ENCODE measurements around the gene AATK. TPM values are rescaled to one million over a fixed set of nuclear protein-coding genes. Genes with fewer than 3 reads are reported as not detected.

AATK gene
- total and polyA plus RNA-seq, 2 experiments from 2014 or later: 0.25 to 1.6 TPM

DNA sequence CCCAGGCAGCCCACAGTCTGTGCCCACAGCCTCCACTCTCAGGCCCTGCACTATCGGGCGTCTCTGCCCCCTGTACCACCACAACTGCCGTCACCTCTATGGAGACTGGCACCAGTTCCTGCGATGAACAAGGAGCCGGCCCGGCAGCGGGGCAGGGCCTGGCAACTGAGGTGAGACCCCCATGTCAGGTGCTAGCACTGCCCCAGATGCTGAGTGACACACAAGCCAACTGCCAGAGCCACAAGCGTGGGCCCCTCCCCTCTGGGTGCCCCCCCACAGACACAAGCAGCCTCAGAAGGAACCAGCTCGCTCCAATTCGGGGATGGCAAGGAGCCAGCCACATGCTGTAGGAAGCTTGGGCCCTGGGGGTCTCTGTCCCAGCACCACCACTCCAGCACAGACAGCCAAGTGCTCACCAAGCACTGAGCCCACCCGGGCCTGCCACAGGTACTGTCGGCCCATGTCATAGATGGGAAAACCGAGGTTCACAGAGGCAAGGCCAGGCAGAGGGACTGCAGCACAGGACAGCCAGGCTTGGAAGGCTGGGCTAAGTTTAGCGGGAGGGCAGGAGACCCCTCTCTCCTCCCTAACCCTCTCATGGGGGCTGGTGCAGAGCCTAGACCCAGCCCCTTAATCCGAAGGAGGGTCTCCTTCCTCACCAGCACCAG lies 2.2 kb downstream of the AATK start:
- Histone ChIP-seq H3K9me3 (ENCODE audit: low read depth) (no peaks in the 10 kb centered on the region), H3K9ac (no peak overlapping the region), H4K20me1 (ENCODE audit: insufficient read depth) (no peaks in the 10 kb centered on the region), H3F3A (ENCODE audit: insufficient read depth) (no peaks in the 10 kb centered on the region), H3K4me1 (ENCODE audit: insufficient read depth) (no peaks in the 10 kb centered on the region), H3K4me3 (no peak overlapping the region), H2AFZ (no peak overlapping the region), H3K36me3 (ENCODE audit: low read depth) (no peaks in the 10 kb centered on the region), H3K9me2 (ENCODE audit: insufficient read depth) (no peaks in the 10 kb centered on the region), H3K79me2 (ENCODE audit: insufficient read depth) (no peaks in the 10 kb centered on the region), H3K27me3 (replicated peaks; ENCODE audit: insufficient read depth) (peaks cover 10% of the 10 kb centered on the region; the same call in 1 of the 2 replicates), H3K27ac (no peak overlapping the region), H3K4me2 (ENCODE audit: unreplicated experiment) (no peak overlapping the region)
- DNase-seq: no peak
- TF ChIP-seq EZH2 (IDR thresholded peaks at IDR 0.05; ENCODE audit: insufficient read depth, poor library complexity, severe bottlenecking) (no peak), EZH2phosphoT487 (IDR thresholded peaks at IDR 0.05; ENCODE audit: insufficient read depth, low read depth) (no peak)
- WGBS, 2 experiments (ENCODE audit: low coverage in 1 of 2, low lambda C conversion rate in 2 of 2, missing lambda C conversion rate in 2 of 2): 72 to 75% methylated on average over 14 of the region's 15 CpGs
- in situ Hi-C loops (cut with MboI): no loop called here

DNA sequence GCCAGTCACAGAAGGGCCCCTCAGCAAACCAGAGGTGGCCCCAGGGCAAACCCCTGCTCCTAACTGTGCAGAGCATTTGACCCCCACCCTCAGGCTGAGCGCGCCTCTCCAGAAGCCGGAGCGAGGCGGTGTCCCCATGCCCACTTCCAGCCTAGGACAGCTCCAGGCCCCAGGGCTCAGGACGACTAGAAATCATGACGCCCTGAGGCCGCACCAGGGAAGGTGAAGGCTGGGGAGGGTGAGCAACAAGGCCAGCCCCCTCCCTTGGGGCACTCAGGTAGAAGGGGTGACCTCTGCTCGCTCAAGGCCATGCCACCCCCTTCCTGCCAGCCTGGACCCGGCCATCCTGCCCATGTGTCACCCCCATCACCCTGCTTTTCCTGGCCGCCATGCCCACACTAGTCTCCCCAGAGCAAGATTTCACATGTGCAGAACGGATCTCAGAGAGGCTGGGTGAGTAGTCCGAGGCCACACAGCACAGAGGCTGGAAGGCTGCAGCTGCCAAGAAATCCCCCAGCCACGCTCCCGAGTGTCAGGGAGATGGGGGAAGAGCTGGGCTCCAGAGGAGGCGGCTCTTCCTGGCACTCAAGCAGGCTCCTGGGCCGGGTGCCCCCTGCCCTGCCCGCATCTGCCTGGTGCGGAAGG lies 2.8 kb downstream of the AATK start:
- peaks cover 10% of the 10 kb centered on the region; the same call in 1 of the 2 replicates for H3K27me3 ChIP-seq (replicated peaks; ENCODE audit: insufficient read depth)
- no peaks in the 10 kb centered on the region for H3K9me3 ChIP-seq (ENCODE audit: low read depth)
- H2AFZ ChIP-seq: no peak overlapping the region
- no peaks in the 10 kb centered on the region for H3K79me2 ChIP-seq (ENCODE audit: insufficient read depth)
- H3K9me2 ChIP-seq (ENCODE audit: insufficient read depth): no peaks in the 10 kb centered on the region
- H3K27ac ChIP-seq: no peak overlapping the region
- WGBS, 2 experiments (ENCODE audit: low coverage in 1 of 2, low lambda C conversion rate in 2 of 2, missing lambda C conversion rate in 2 of 2): 65 to 73% methylated on average over 17 to 18 of the region's 19 CpGs
- H3K4me2 ChIP-seq (ENCODE audit: unreplicated experiment): no peak overlapping the region
- no peak overlapping the region for H3K9ac ChIP-seq
- DNase-seq: no peak
- TF ChIP-seq EZH2 (IDR thresholded peaks at IDR 0.05; ENCODE audit: insufficient read depth, poor library complexity, severe bottlenecking) (no peak), EZH2phosphoT487 (IDR thresholded peaks at IDR 0.05; ENCODE audit: insufficient read depth, low read depth) (no peak)
- H3K4me1 ChIP-seq (ENCODE audit: insufficient read depth): no peaks in the 10 kb centered on the region
- H3K4me3 ChIP-seq: no peak overlapping the region
- no peaks in the 10 kb centered on the region for H3F3A ChIP-seq (ENCODE audit: insufficient read depth)
- in situ Hi-C loops (cut with MboI): no loop called here
- no peaks in the 10 kb centered on the region for H4K20me1 ChIP-seq (ENCODE audit: insufficient read depth)
- H3K36me3 ChIP-seq (ENCODE audit: low read depth): no peaks in the 10 kb centered on the region

DNA sequence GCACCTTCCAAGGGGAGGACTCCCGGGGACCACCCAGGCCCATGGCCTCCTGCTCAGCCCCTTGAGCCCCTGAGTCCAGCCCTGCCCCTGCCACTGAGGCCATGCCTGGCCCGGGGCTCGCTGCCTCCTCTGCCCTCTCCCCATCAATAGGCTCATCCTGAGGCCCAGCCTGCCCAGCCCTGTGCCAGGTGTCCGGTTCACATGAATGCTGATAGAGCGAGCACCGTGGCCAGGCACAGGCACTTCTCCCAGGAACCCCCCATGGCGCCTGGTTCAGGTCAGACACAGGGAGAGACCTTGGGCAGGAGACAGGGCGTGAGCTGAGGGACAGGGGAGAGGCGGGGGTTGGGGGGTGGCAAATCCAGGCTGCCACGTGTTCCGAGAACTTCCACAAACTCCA lies 3.5 kb downstream of the AATK start:
- Histone ChIP-seq H3K36me3 (ENCODE audit: low read depth) (no peaks in the 10 kb centered on the region), H3K4me1 (ENCODE audit: insufficient read depth) (no peaks in the 10 kb centered on the region), H2AFZ (no peak overlapping the region), H4K20me1 (ENCODE audit: insufficient read depth) (no peaks in the 10 kb centered on the region), H3K9me2 (ENCODE audit: insufficient read depth) (no peaks in the 10 kb centered on the region), H3K9me3 (ENCODE audit: low read depth) (no peaks in the 10 kb centered on the region), H3K9ac (no peak overlapping the region), H3K4me3 (no peak overlapping the region), H3K27ac (no peak overlapping the region), H3F3A (ENCODE audit: insufficient read depth) (no peaks in the 10 kb centered on the region), H3K4me2 (ENCODE audit: unreplicated experiment) (no peak overlapping the region), H3K79me2 (ENCODE audit: insufficient read depth) (no peaks in the 10 kb centered on the region), H3K27me3 (replicated peaks; ENCODE audit: insufficient read depth) (peaks cover 10% of the 10 kb centered on the region; the same call in 1 of the 2 replicates)
- TF ChIP-seq EZH2phosphoT487 (IDR thresholded peaks at IDR 0.05; ENCODE audit: insufficient read depth, low read depth) (no peak), EZH2 (IDR thresholded peaks at IDR 0.05; ENCODE audit: insufficient read depth, poor library complexity, severe bottlenecking) (no peak)
- in situ Hi-C loops (cut with MboI): no loop called here
- WGBS, 2 experiments (ENCODE audit: low coverage in 1 of 2, low lambda C conversion rate in 2 of 2, missing lambda C conversion rate in 2 of 2): 72 to 75% methylated on average over 10 of the region's 11 CpGs
- DNase-seq: no peak

DNA sequence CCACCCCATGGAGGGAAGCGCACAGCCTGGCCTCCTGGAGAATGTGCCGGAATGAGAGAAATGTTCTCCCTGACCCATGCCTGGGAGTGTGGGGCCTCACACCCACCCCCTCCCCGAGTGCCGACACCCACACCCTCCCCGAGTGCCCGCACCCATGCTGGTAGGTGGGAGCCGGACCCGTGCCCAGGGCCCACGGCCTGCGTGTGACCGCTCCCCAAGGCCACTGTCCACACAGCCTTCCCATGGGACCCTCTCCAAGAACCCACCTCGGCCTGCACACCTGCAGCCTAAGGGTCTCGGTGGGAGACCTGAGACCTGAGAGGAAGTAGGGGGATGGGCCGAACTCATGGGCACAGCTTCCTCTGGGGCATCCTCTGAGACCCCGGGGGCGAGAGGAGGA lies 4.0 kb downstream of the AATK start:
- H3K79me2 ChIP-seq (ENCODE audit: insufficient read depth): no peaks in the 10 kb centered on the region
- no peak overlapping the region for H3K9ac ChIP-seq
- no peak for TF ChIP-seq EZH2phosphoT487 (IDR thresholded peaks at IDR 0.05; ENCODE audit: insufficient read depth, low read depth)
- TF ChIP-seq EZH2 (IDR thresholded peaks at IDR 0.05; ENCODE audit: insufficient read depth, poor library complexity, severe bottlenecking): no peak
- WGBS, 2 experiments (ENCODE audit: low coverage in 1 of 2, low lambda C conversion rate in 2 of 2, missing lambda C conversion rate in 2 of 2): 51 to 55% methylated on average over 10 to 16 of the region's 16 CpGs
- peaks cover 5% of the 10 kb centered on the region; the same call in 1 of the 2 replicates for H3K27me3 ChIP-seq (replicated peaks; ENCODE audit: insufficient read depth)
- DNase-seq: no peak
- no peak overlapping the region for H2AFZ ChIP-seq
- H3K4me3 ChIP-seq: no peak overlapping the region
- no peaks in the 10 kb centered on the region for H3K4me1 ChIP-seq (ENCODE audit: insufficient read depth)
- H4K20me1 ChIP-seq (ENCODE audit: insufficient read depth): no peaks in the 10 kb centered on the region
- H3F3A ChIP-seq (ENCODE audit: insufficient read depth): no peaks in the 10 kb centered on the region
- H3K9me3 ChIP-seq (ENCODE audit: low read depth): no peaks in the 10 kb centered on the region
- no peaks in the 10 kb centered on the region for H3K36me3 ChIP-seq (ENCODE audit: low read depth)
- H3K4me2 ChIP-seq (ENCODE audit: unreplicated experiment): no peak overlapping the region
- no peaks in the 10 kb centered on the region for H3K9me2 ChIP-seq (ENCODE audit: insufficient read depth)
- in situ Hi-C loops (cut with MboI): no loop called here
- H3K27ac ChIP-seq: no peak overlapping the region
